ENCODE measurements around the gene RAD51B.

RAD51B gene

DNA sequence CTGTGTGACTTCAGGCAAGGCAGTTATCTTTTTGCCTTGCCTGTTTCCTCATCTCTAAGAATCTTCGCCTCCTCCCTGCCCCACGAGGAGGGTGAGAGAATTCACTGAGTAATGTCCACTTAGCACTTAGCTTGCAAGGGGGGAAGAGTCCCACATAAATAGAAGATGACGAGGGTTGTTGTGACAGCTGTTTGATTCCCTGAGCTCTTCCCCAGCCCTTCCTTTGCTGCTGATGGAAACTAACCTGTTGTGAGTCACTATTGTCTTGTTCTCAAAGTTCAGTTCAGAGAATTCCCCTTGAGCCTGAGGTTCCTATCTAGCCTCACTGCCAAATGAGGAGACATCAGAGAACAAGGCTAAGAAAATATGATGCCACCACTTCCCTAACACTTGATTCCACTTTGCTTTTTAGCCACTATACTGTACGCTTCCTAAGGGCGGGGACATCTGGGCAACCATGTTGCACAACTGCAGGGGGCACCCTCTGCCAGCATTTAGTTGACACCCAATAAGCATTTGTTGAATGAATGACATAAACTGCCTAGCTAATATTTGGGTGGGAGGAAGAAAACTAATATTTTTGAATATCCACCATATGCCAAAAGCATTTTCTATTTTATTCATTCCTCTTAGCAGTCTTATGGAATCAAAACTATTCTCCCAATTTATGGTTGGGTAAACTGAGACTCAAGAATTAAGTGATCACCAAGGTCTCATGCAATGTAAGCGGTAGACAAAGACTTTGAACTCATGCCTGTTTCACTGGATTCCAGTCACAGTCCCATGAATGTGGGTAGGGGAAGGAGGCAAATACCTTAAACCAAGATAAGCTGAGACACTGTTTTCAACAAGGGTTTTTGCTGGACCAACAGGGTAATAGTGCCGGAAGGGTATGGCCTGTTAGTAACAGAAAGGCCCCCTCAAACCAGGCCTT, 895.7 kb downstream of the RAD51B start:
- DNase-seq (ENCODE audit: low read depth): no peak
- TF ChIP-seq, protein P1, sequence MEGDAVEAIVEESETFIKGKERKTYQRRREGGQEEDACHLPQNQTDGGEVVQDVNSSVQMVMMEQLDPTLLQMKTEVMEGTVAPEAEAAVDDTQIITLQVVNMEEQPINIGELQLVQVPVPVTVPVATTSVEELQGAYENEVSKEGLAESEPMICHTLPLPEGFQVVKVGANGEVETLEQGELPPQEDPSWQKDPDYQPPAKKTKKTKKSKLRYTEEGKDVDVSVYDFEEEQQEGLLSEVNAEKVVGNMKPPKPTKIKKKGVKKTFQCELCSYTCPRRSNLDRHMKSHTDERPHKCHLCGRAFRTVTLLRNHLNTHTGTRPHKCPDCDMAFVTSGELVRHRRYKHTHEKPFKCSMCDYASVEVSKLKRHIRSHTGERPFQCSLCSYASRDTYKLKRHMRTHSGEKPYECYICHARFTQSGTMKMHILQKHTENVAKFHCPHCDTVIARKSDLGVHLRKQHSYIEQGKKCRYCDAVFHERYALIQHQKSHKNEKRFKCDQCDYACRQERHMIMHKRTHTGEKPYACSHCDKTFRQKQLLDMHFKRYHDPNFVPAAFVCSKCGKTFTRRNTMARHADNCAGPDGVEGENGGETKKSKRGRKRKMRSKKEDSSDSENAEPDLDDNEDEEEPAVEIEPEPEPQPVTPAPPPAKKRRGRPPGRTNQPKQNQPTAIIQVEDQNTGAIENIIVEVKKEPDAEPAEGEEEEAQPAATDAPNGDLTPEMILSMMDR (IDR thresholded peaks at IDR 0.05; ENCODE audit: low read depth, low read length, missing control alignments): peak; percentile 1
- H3K4me3 ChIP-seq (ENCODE audit: low read depth, low read length): no peak overlapping the region

DNA sequence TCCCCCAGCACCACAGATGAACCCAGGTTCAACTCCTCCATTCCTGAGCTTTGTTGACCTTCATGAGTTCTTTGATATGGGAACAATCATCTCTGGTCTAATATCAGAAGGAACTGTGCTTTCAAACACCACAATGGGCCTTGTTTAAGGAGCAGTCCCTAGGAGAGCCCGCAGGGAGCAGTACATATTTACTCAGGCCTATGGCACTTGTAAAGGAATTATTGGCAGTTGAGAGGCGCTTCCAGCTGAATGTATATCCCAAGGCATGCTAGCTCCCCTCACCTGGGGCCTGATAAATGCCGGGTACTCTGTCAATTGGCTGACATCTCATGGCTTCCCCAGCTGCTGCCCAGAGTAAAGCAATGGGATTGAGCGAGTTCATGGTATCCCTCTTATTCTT, 897.1 kb downstream of the RAD51B start:
- no peak for DNase-seq (ENCODE audit: low read depth)
- TF ChIP-seq, protein P1 (IDR thresholded peaks at IDR 0.05; ENCODE audit: low read depth, low read length, missing control alignments): no peak
- no peak overlapping the region for H3K4me3 ChIP-seq (ENCODE audit: low read depth, low read length)

DNA sequence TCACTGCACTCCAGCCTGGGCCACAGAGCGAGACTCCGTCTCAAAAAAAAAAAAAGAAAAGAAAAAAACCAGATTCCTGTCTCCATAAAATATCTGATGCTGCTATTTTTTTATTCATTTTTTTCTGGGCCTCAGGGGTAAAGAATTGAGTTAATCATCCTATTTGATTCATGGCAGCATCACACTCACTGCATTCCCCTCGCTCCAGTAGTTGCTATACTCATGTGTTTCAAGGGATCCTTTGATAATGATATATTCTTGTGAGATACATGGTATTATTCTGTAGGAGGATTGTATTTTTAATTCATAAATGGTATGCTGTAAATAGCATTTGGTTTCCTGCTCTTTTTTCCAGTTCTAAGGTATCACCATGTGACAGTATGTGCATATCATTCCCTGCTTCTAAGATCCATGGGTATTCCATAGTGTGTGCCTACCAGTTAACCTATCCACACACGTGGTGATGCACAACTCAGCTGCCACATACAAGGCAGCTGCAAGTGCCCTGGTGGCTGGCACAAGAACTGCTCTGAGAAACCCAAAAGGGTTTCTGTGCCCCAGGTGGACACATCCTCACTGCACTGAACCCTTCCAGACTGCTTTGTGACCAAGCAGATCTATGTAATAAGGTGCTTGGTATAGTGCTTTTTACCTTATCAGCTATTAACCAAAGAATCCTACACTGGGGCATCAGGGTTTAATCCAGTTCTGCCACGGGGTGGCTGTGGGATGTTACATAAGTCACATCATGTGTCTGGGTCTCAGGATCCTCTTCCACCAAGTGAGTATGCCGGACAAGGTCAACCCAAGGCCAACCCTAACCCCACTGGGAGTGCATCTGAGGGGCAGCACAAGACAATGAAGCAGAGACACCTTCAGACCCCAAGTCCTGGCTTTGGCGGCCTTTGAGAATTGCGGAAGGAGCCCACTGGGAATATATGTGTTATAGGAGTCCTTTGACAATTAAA, 898.7 kb downstream of the RAD51B start:
- H3K4me3 ChIP-seq (ENCODE audit: low read depth, low read length): no peak overlapping the region
- TF ChIP-seq, protein P1 (IDR thresholded peaks at IDR 0.05; ENCODE audit: low read depth, low read length, missing control alignments): peak; percentile 63
- DNase-seq (ENCODE audit: low read depth): no peak

DNA sequence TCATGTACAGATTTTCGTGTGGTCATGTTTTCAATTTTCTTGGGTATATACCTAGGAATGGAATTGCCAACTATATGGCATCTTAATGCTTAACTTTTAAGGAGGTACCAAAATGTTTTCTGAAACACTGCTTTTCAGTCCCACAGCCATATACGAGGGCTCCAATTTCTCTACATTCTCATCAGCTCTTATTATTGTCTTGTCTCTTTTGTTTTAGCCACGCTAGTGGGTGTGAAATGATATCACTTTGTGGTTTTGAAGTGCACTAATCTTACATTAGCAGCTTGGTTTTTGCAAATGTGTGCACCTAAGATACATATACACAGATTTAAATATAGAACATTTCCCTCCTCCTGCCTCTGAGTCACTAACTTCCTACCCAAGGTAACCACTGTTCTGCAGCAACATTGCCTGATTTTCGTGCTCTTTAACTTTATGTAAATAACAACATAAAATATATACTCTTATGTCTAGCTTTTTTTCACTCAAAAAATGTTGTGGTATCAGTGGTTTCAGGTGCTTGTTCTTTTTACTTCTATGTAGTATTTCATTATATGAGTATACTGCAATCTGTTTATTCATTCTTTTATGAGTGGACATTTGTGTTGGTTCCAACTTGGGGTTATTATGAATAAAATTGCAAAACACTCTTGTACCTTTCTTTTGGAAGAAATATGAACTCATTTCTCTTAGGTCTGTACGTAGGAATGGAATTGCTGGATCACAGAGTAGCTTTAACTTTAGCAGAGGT, 900.2 kb downstream of the RAD51B start:
- TF ChIP-seq, protein P1 (IDR thresholded peaks at IDR 0.05; ENCODE audit: low read depth, low read length, missing control alignments): no peak
- DNase-seq (ENCODE audit: low read depth): no peak
- H3K4me3 ChIP-seq (ENCODE audit: low read depth, low read length): no peak overlapping the region

DNA sequence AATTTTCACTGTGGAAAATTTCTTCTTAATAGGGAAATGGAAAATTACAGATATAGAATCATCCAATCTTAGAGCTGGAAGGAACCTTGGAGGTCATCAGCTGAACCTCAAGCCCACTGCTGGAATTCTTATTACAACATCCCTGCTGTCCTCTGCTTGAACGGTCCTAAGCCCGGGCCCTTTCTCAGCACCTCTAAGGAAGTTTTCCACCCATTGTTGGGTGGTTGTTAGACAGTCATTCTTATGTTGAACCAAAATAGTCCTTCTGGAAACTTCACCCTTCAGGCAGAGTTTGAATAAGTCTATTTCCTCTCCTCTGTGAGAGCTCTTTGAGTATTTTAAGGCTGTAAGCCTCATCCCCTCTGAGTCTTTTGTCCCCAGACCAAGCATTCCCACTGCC, 902.6 kb downstream of the RAD51B start:
- TF ChIP-seq, protein P1 (IDR thresholded peaks at IDR 0.05; ENCODE audit: low read depth, low read length, missing control alignments): no peak
- no peak overlapping the region for H3K4me3 ChIP-seq (ENCODE audit: low read depth, low read length)

DNA sequence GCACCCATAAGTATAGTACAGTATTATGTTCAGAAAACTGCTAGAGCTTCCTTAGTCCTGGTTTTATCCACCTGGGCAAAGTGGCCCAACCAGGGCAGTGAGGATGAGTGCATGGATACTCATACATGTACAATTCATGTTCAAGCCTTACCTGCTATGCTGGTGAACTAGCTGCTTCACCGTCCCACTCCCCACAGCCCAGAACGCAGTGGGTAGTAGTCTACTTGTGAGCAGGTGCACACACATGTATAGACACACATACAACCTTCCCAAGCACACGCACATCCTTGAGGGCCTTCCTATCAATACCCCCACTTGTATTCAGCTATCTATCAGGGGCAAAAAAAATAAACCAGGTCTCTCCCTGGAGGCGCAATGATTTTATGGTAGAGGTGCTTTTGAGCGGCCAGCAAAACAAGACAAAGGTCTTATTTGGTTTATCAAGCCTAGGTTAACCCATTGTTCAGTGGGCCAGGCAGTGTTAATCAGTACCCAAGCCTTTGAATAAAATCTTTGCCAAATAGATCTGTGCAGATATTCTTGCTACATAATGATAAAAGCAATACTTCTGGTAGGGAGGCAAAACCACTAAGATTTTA, 903.5 kb downstream of the RAD51B start:
- DNase-seq (ENCODE audit: low read depth): no peak
- no peak overlapping the region for H3K4me3 ChIP-seq (ENCODE audit: low read depth, low read length)
- TF ChIP-seq, protein P1 (IDR thresholded peaks at IDR 0.05; ENCODE audit: low read depth, low read length, missing control alignments): no peak

More for the DNA sequence above, 902.6 kb downstream of the RAD51B start:
- no peak for DNase-seq (ENCODE audit: low read depth)
